GM15510 (cell line): ENCODE measurements around the gene PAH.

ENCODE experiments used
- POLR2A ChIP-seq: IDR thresholded peaks from 3 replicates; pipeline ENCODE4 v1.6.1; 2011; ENCODE audit warnings: borderline replicate concordance; ENCODE audit not compliant: insufficient read length; ENCODE audit errors: extremely low read depth

Gene PAH

GRCh38 chr12:102956738-102957327 lies 39.8 kb upstream of the PAH start:
- TF ChIP-seq POLR2A = no peak

- TF ChIP-seq POLR2A = no peak
Measured at GRCh38 chr12:102955926-102956737, 39.1 kb upstream of the PAH start.

GRCh38 chr12:102954134-102954533 lies 37.1 kb upstream of the PAH start:
- TF ChIP-seq POLR2A = no peak

- TF ChIP-seq POLR2A = no peak
Measured at GRCh38 chr12:102953221-102953620, 36.2 kb upstream of the PAH start.

- TF ChIP-seq POLR2A = no peak
Measured at GRCh38 chr12:102951841-102952240, 34.8 kb upstream of the PAH start.

GRCh38 chr12:102950950-102951619 lies 34.0 kb upstream of the PAH start:
- no peak for TF ChIP-seq POLR2A

GRCh38 chr12:102950107-102950949 lies 33.3 kb upstream of the PAH start:
- TF ChIP-seq POLR2A = no peak

GRCh38 chr12:102948941-102949352 lies 31.9 kb upstream of the PAH start:
- no peak for TF ChIP-seq POLR2A

GRCh38 chr12:102946042-102946441 lies 29.0 kb upstream of the PAH start:
- TF ChIP-seq POLR2A = no peak

- no peak for TF ChIP-seq POLR2A
Measured at GRCh38 chr12:102939670-102940222, 22.7 kb upstream of the PAH start.

- no peak for TF ChIP-seq POLR2A
Measured at GRCh38 chr12:102939059-102939458, 22.0 kb upstream of the PAH start.

- no peak for TF ChIP-seq POLR2A
Measured at GRCh38 chr12:102933168-102933567, 16.1 kb upstream of the PAH start.

- no peak for TF ChIP-seq POLR2A
Measured at GRCh38 chr12:102927220-102927619, 10.2 kb upstream of the PAH start.

- TF ChIP-seq POLR2A = no peak
Measured at GRCh38 chr12:102921240-102921639, 4.2 kb upstream of the PAH start.

- no peak for TF ChIP-seq POLR2A
Measured at GRCh38 chr12:102920271-102920670, 3.2 kb upstream of the PAH start.

- TF ChIP-seq POLR2A = no peak
Measured at GRCh38 chr12:102918840-102919239, 1.8 kb upstream of the PAH start.
